Ramos (cell line): ENCODE results near the gene C1QTNF1.

Experiments used
- in situ Hi-C: fragments of 300-500 bp; cut with MboI; formaldehyde crosslinking; loops from one replicate; pipeline ENCODE4 v1.14.3; 2022; ENCODE audit warnings: low sequenced_read_pairs; ENCODE audit not compliant: unreplicated experiment

The C1QTNF1 gene

DNA sequence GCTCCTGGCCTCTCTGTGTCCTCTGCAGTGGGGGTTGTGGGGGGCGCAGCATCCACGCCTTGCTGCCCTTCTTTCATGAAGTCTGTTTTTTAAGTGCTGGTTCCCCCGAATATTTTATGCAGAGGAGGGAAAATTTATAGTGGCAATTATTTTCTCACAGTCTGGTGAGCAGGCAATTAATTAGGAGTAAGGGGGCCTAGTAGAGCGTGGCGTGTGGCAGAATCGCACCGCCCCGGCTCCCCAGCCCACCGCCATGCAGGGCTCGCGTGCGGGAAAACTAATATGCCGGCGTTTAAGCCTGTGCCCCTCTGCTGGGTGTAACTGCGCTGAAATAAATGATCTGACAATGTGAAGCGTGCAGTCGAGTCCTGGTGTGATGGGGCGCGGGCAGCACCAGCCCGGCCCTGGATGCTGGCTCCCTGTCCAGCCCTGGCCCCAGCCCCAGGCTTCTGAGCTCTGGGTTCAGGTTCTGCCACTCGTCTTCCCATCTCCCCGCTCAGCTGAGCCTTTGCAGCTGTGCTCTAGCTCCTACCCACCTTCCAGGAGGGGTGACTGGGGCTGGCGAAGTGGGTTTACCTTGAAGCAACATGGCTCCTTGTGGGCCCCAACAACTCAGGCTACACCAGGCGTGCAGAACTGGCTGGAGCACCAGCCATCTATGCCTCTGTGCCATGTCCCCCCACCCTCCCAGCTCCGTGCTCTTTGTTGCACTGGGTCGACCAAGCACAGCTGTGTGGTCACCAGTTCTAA is 64.5 kb downstream of the C1QTNF1 start:
- in situ Hi-C loops: no loop called here

DNA sequence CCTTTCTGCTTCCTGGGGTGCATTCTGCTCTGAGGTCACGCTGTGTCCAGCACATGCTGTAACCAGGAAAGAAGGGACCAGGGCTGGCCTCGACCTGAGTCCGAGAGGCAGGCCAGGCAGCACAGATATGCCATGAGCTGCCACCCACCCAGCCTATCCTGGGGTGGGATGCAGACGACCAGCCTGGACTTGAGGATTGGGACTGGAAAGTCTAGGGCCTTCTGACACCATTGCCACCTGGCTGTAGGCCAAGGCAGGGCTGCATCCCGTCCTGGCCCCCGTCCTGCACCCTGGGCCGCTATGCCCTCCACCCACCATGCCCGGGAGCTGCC is 65.0 kb downstream of the C1QTNF1 start:
- in situ Hi-C loops: no loop called here

DNA sequence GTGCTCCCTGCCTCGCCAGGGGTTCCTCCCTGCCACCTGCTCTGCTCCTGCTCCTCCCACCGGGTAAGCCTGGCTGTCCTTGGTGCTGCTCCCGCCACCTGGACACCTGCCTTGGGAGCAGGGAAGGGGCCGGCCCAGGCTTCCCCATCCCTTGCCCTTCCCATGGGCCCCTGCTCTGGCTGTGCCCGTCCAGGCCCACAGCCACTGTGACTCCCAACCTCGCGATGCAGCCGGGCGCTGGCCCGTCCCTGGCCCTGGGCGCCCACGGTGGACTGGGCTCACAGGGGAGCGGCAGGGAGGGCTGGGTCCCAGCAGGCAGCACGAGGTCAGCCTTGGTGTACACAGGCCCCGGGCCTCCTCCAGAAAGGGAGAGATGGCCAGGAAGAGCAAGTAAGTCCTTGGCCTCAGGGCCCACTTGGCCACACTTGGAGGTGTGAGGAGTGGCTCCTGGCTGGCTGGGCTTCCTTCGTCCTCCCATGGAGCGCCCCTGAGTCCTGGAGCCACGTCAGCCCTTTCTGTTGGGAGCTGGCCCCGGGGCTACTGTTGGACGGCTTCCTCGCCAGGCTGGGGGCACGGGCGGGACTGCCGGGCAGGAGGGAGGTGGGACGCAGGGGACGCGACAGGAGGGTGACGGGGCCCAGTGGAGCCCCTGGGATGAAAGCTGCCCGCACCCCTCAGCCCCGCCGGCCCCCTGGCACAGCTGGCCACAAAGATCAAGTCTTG is 65.9 kb downstream of the C1QTNF1 start:
- in situ Hi-C loops: no loop called here

DNA sequence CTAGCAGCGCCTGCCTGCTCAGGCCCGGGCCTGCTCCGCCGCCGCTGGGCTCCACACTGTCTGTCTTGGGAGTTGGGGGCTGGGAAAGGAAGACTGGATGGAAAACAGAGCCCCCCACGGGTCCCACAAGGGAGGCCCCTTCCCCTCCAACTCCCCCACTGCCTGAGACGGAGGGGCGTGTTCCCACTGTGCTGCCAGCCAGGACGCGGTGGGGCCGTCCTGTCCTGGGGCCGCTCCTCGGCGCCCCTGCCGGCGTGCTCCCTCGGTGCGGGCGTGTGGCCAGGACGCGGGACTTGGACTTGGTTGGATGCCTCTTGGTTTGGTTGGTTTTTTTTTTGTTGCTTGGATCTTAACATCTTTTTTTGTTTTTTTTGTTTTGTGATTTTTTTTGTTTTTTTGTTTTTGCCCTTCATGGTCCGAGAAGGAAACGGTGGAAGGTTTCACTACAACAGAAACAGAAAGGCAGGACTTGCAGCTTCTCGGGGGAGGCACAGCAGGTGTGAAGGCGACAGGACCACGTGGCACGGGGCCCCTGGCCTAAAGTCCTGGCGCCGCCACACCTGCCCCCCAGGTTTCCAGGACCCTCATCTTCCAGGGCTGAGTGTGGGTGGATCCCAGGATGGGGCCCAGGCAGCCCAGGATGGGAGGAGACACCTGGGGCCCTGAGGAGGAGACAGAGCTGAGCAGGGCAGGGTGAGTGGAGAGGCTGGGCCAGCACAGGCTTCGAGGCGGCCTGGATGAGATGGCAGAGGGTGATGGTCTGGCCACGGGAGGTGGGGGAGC is 66.7 kb downstream of the C1QTNF1 start:
- in situ Hi-C loops: no loop called here

DNA sequence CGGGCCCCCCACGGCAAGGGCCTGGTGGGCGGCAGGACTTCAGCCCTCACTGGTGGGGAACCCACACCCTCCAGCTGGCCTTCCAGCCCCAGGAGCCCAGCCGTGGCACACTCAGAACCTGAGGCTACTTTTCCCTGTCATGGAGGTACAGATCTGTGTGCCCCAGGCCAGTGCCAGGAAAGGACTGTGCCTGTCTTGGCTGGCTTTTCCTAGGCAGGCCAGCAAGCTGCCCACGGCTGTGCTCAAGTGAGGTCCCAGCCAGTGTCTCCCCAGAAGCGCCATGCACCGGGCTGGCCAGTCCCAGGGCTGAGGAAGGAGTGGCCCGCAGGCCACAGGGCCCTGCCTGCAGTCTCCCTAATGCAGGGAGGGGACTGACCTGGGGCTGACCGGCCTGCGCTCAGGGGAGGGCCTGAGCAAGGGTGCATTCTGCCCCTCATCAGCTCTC is 67.3 kb downstream of the C1QTNF1 start:
- in situ Hi-C loops: no loop called here

DNA sequence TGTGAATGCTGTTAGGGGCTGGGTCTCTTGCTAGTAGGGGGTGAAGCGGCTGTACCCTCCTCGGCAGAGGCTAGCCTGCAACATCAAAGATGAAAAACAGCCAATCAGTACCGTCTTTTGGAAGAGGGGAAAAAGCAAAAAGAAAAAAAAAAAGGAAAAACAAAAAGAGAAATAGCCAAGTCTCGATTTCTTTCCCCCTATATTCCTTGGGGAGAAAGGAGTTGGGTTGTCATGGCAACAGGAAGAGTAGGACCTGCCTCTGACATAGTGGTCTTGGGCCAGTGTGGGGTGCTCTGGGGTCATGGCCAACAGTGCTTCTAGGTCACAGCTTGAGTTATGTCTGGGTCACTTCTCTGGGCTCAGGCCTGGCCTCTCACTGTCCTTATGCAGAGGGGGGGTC is 68.6 kb downstream of the C1QTNF1 start:
- in situ Hi-C loops: no loop called here

DNA sequence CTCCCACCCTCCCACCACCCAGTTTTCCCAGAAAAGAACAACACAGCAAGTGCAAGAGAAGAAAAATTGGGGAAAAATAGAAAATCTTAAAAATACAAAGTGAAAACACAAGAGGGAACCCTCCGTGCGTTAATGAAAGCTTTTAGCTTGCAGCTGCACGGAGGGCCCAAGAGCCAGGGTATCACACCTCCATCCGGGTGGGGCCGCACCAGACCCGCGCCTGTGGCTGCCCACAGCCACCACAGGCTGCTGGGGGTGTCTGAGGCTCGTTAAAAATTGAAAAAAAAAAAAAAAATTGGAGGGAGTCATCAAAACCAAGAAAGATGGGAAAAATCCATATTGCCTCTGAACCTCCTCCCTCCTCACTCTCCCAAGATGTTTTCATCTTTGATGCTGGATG is 69.3 kb downstream of the C1QTNF1 start:
- in situ Hi-C loops: no loop called here

DNA sequence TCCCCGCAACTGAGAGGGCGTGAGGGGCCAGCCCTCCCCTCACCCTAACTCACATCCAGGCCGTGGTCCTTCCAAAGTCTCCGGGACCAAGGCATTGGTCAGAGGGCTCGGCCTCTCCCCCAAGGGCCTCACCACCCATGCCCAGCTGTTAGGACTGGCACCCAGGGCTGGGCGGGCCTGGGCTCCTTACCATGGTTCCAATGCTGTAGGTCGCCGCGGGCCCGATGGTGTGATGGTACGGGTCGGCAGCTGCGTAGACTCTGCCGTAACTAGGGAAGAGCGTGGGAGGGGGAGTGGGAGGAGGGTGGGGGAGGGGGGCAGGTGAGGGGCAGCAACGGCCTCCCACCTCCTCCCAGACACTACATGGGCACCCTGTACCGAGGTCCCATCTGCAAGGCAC is 70.3 kb downstream of the C1QTNF1 start:
- in situ Hi-C loops: no loop called here

DNA sequence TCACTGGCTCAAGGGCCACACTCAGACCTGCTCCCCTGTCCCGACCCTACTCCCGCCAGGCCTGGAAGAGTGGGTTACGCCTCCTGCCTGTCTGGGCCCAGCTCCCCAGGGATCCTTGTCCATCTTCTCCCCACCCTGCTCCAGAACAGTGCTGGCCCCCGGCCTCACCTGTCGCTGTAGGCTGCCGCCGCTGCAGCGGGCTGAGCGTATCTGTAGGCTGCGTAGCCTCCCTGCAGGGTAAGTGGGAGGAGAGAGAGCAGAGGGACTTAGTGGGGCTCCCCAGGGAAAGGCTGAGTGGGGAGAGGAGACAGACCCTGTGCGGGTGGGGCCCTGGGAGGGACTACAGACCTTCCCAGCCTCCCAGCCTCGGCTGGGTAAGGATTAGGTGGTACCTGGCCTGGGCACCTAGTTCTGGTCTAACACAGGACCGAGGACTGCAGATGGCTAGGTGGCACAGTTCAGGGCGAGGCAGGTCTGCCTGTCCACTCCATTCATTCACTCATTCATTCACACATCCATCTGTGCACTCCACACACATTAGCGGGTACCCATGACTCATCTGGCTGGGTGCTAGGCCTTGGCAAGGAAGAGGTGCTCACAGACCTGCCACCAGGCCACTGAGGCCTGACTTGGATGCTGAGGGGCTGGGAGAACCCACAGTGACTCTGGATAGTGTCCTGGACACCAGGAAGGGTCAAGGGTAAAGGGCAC is 71.5 kb downstream of the C1QTNF1 start:
- in situ Hi-C loops: no loop called here

DNA sequence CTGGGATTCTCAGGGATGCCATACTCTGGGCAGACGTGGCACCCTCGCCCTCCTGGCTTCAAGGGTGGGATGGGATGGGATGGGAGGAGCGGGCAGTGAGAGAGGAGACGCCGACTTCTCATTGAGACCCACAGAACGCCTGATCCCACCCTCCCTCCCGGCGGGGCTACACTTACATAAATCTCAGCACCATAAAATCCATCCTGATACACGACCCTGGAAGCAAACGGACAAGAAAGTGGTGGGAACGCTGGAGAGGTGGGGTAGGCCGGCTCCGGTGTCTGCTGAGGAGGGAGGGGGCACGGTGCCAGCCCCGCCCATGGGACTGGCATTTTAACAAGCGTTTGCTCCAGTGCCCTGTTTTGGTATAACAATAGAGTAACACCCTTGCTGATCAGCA is 72.5 kb downstream of the C1QTNF1 start:
- in situ Hi-C loops: no loop called here

DNA sequence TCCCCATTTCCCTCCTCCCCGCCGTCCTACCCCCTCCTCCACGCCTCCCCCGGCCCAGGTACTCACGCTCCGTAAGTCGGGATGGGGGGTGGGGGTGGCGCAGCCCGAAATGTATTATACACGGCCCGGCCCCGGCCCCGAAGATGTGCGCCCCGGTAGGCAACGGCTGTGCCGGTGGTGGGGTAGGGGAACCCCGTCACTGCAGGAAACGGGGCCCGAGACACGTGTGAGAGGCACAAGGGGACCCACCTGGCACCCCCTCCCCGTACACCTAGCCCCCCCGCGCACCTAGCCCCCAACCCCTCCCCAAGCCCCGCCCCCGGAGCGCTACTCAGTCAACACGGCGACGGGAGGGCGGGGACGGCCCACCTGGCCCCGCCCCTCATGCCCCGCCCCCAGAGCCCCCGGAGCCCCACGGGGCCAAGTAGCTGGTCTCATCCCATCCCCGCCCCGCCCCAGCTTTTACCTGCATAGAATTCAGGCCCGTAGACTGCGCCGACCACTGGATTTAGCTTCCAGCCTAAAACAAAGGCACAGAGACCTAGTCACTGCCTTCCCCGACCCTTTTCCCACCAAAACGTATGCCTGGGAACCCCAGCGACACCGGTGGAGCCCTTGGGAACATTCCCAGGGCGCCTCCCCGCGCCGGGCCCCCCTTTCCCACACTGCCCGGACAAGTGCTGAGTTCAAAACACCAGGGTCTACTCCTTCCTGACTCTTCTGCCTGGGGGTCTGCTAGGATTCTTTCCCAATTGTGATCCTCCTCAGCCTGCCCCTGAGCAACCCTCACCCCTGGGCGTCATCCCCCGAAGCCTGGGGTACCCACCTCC is 73.5 kb downstream of the C1QTNF1 start:
- in situ Hi-C loops: no loop called here

DNA sequence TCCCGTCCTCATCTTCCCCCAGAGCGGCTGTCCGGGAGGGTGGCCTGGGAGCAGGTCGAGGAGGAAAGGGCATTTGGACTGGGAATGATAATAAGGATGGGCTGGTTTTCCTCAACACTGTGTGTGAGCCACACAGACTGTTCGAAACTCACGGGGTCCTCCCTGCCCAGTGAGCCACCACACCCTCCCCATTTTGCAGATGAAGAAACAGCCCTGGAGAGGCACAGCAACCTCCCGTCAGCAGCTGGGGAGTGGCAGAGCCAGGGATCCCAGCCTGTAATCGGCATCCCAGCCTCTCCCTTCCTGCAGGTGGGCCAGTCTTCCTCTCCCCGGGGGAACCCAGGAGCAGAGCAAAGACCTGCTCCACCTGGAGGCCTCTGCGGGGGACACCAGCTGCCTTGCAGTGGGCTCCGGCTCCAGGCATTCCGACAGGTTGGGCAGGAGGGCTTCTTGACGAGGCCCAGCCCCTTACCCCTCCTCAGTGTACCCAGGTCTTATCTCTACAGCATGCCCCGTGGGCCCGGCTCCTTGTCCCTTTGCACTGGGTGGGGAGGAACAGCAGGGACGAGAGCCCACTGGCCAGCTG is 74.4 kb downstream of the C1QTNF1 start:
- in situ Hi-C loops: no loop called here
